ENCODE measurements around the gene RPS27A. TPM values are rescaled to one million over a fixed set of nuclear protein-coding genes. Genes with fewer than 3 reads are reported as not detected.
"Not testable (repeated sequence)": the region's sequence is repeated elsewhere in the genome, so short reads cannot be mapped to it uniquely, and the experiment has no call there.

Gene RPS27A
- total and polyA plus RNA-seq, 2 donors (not counting 1 experiment from before 2014, with no cell fraction given), result 1,678 to 3,107 TPM

- Mint-ChIP-seq H3K27me3 (no peaks in the 10 kb centered on the region), H3K4me1 (no peaks in the 10 kb centered on the region), H3K9me3 (ENCODE audit: insufficient read depth) (no peaks in the 10 kb centered on the region), H3K27ac (no peak overlapping the region), H3K4me3 (no peak overlapping the region)
- intact Hi-C loops (cut with micrococcal nuclease), result no loop called here
- Histone ChIP-seq H3K4me2 (replicated peaks; ENCODE audit: low read depth, low read length, poor library complexity, severe bottlenecking) (no peak overlapping the region), H3K27me3 (replicated peaks in 1 of 4; ENCODE audit: control extremely low read depth in 1 of 4, control insufficient read depth in 3 of 4, insufficient read depth in 4 of 4, low read length in 3 of 4) (no peaks in the 10 kb centered on the region), H3K27ac (ENCODE audit: low read length in 2 of 2) (no peak overlapping the region), H4K20me1 (ENCODE audit: control insufficient read depth, insufficient read depth, low read length, poor library complexity, severe bottlenecking) (no peaks in the 10 kb centered on the region), H2AFZ (ENCODE audit: insufficient read depth, low read depth, low read length, poor library complexity, severe bottlenecking) (no peak overlapping the region), H3K79me2 (ENCODE audit: control insufficient read depth, insufficient read depth, low read length) (no peaks in the 10 kb centered on the region), H3K4me1 (ENCODE audit: control insufficient read depth in 2 of 2, insufficient read depth in 2 of 2, low read length in 2 of 2) (no peaks in the 10 kb centered on the region), H3K4me3 (ENCODE audit: control extremely low read depth in 1 of 5, extremely low read depth in 1 of 5, insufficient read depth in 1 of 5, low read depth in 2 of 5, low read length in 4 of 5) (no peak overlapping the region), H3K36me3 (replicated peaks in 1 of 2; ENCODE audit: control extremely low read depth in 1 of 2, control insufficient read depth in 1 of 2, extremely low read depth in 1 of 2, insufficient read depth in 2 of 2, low read length in 1 of 2) (peaks cover 10 to 32% of the 10 kb centered on the region in 2 experiments), H3K9me3 (ENCODE audit: control extremely low read depth in 1 of 3, control insufficient read depth in 2 of 3, insufficient read depth in 1 of 3, low read length in 2 of 3) (no peaks in the 10 kb centered on the region), H3K9ac (ENCODE audit: low read length) (no peak overlapping the region)
- POLR2A ChIA-PET, result no interaction called here
- ATAC-seq (ENCODE audit: low read depth), result no peak
- 80% methylated on average over 1 of the region's 5 CpGs for WGBS (ENCODE audit: insufficient coverage)
- no peak for DNase-seq
- CTCF ChIA-PET, result no interaction called here
- no peak for TF ChIP-seq CTCF (IDR thresholded peaks at IDR 0.05)
- TF ChIP-seq EZH2 (IDR thresholded peaks at IDR 0.05; ENCODE audit: borderline replicate concordance, insufficient read depth, low read depth, low read length, poor library complexity, severe bottlenecking), result no peak
Observed at GRCh38 chr2:55247025-55247424, 14.5 kb downstream of the RPS27A start.

GRCh38 chr2:55252832-55253231 lies 20.3 kb downstream of the RPS27A start:
- Histone ChIP-seq H3K27me3 (replicated peaks in 1 of 4; ENCODE audit: control extremely low read depth in 1 of 4, control insufficient read depth in 3 of 4, insufficient read depth in 4 of 4, low read length in 3 of 4) (no peaks in the 10 kb centered on the region), H3K4me2 (replicated peaks; ENCODE audit: low read depth, low read length, poor library complexity, severe bottlenecking) (no peak overlapping the region), H3K4me1 (ENCODE audit: control insufficient read depth in 2 of 2, insufficient read depth in 2 of 2, low read length in 2 of 2) (no peaks in the 10 kb centered on the region), H3K36me3 (replicated peaks in 1 of 2; ENCODE audit: control extremely low read depth in 1 of 2, control insufficient read depth in 1 of 2, extremely low read depth in 1 of 2, insufficient read depth in 2 of 2, low read length in 1 of 2) (peaks cover 3 to 34% of the 10 kb centered on the region in 2 experiments), H2AFZ (ENCODE audit: insufficient read depth, low read depth, low read length, poor library complexity, severe bottlenecking) (no peak overlapping the region), H3K9me3 (ENCODE audit: control extremely low read depth in 1 of 3, control insufficient read depth in 2 of 3, insufficient read depth in 1 of 3, low read length in 2 of 3) (no peaks in the 10 kb centered on the region), H4K20me1 (ENCODE audit: control insufficient read depth, insufficient read depth, low read length, poor library complexity, severe bottlenecking) (no peaks in the 10 kb centered on the region), H3K9ac (ENCODE audit: low read length) (no peak overlapping the region), H3K4me3 (ENCODE audit: control extremely low read depth in 1 of 5, extremely low read depth in 1 of 5, insufficient read depth in 1 of 5, low read depth in 2 of 5, low read length in 4 of 5) (no peak overlapping the region), H3K79me2 (ENCODE audit: control insufficient read depth, insufficient read depth, low read length) (no peaks in the 10 kb centered on the region), H3K27ac (ENCODE audit: low read length in 2 of 2) (no peak overlapping the region)
- Mint-ChIP-seq H3K4me1 (no peaks in the 10 kb centered on the region), H3K27me3 (no peaks in the 10 kb centered on the region), H3K27ac (no peak overlapping the region), H3K9me3 (ENCODE audit: insufficient read depth) (no peaks in the 10 kb centered on the region), H3K4me3 (no peak overlapping the region)
- POLR2A ChIA-PET, result no interaction called here
- TF ChIP-seq CTCF (IDR thresholded peaks at IDR 0.05) (no peak), EZH2 (IDR thresholded peaks at IDR 0.05; ENCODE audit: borderline replicate concordance, insufficient read depth, low read depth, low read length, poor library complexity, severe bottlenecking) (no peak)
- no peak for ATAC-seq (ENCODE audit: low read depth)
- intact Hi-C loops (cut with micrococcal nuclease), result no loop called here
- CTCF ChIA-PET, result interaction anchor here (1.3 kb wide), 1 partner anchor 27 kb away, joined by 3 read pairs; no protein-coding TSS in a partner anchor
- no CpG with 5 or more reads among the region's 3 CpGs for WGBS (ENCODE audit: insufficient coverage)
- DNase-seq, result no peak

- H4K20me1 ChIP-seq (ENCODE audit: control insufficient read depth, insufficient read depth, low read length, poor library complexity, severe bottlenecking); H3K4me1 Mint-ChIP-seq; H3K4me1 ChIP-seq (ENCODE audit: control insufficient read depth in 2 of 2, insufficient read depth in 2 of 2, low read length in 2 of 2); H2AFZ ChIP-seq (ENCODE audit: insufficient read depth, low read depth, low read length, poor library complexity, severe bottlenecking); intact Hi-C loops (cut with micrococcal nuclease); H3K9me3 ChIP-seq (ENCODE audit: control extremely low read depth in 1 of 3, control insufficient read depth in 2 of 3, insufficient read depth in 1 of 3, low read length in 2 of 3); H3K79me2 ChIP-seq (ENCODE audit: control insufficient read depth, insufficient read depth, low read length); H3K4me3 Mint-ChIP-seq; H3K27me3 ChIP-seq (replicated peaks in 1 of 4; ENCODE audit: control extremely low read depth in 1 of 4, control insufficient read depth in 3 of 4, insufficient read depth in 4 of 4, low read length in 3 of 4); H3K4me2 ChIP-seq (replicated peaks; ENCODE audit: low read depth, low read length, poor library complexity, severe bottlenecking); H3K27ac Mint-ChIP-seq; H3K9ac ChIP-seq (ENCODE audit: low read length); H3K27me3 Mint-ChIP-seq; H3K27ac ChIP-seq (ENCODE audit: low read length in 2 of 2); H3K9me3 Mint-ChIP-seq (ENCODE audit: insufficient read depth); ATAC-seq (ENCODE audit: low read depth); H3K4me3 ChIP-seq (ENCODE audit: control extremely low read depth in 1 of 5, extremely low read depth in 1 of 5, insufficient read depth in 1 of 5, low read depth in 2 of 5, low read length in 4 of 5); DNase-seq: not testable (repeated sequence)
- CTCF ChIA-PET, result interaction anchor here (1.2 kb wide), 1 partner anchor 11 kb away, joined by 3 read pairs; no protein-coding TSS in a partner anchor
- POLR2A ChIA-PET, result interaction anchor here (0.6 kb wide), 2 partner anchors 8 to 1163 kb away, joined by 4 to 9 read pairs; no protein-coding TSS in a partner anchor
- whole genome bisulfite sequencing (ENCODE audit: insufficient coverage), result no CpG with 5 or more reads among the region's 3 CpGs
- H3K36me3 ChIP-seq (replicated peaks in 1 of 2; ENCODE audit: control extremely low read depth in 1 of 2, control insufficient read depth in 1 of 2, extremely low read depth in 1 of 2, insufficient read depth in 2 of 2, low read length in 1 of 2), result peaks cover 3 to 46% of the 10 kb centered on the region in 2 experiments
Observed at GRCh38 chr2:55259586-55259985, 27.1 kb downstream of the RPS27A start.
